HCT116 (cell line): Measurements from ENCODE around the gene WAC. TPM values are rescaled to one million over a fixed set of nuclear protein-coding genes. Genes with fewer than 3 reads are reported as not detected.

Source experiments
- ATAC-seq: fragments of 200-7000 bp; cut with Tn5 transposase; 2 replicates; pipeline ENCODE4 v1.9.1; 2020; ENCODE audit warnings: mild to moderate bottlenecking, moderate library complexity
- Bru-seq: library from RNA; stranded (reverse); fragments of 400-500 nt; gene quantifications from one replicate; lab custom pipeline; 2021; lab: Mats Ljungman, UMichigan
- BruChase-seq, 2 experiments: library from RNA; stranded (reverse); fragments of 400-500 nt; gene quantifications; one replicate each; lab custom pipeline; 2021; lab: Mats Ljungman, UMichigan
- BruUV-seq: library from RNA; stranded (reverse); fragments of 400-500 nt; replicated peaks from 2 replicates; lab custom pipeline; 2021; lab: Mats Ljungman, UMichigan
- CTCF ChIA-PET: fragments of 300-600 bp; sonication (Branson Sonifier 250); formaldehyde crosslinking; loops from one replicate; lab custom pipeline; 2021; ENCODE audit warnings: antibody characterized with exemption; lab: Charles Lee
- POLR2A ChIA-PET: fragments of 300-600, 350-600 bp; sonication (Branson Sonifier 250); formaldehyde crosslinking; loops from one replicate; lab custom pipeline; 2021; ENCODE audit warnings: antibody characterized with exemption; lab: Charles Lee
- RAD21 ChIA-PET, 2 experiments: fragments of 300-600 bp; sonication (Branson Sonifier 250); formaldehyde crosslinking; loops; one replicate each; lab custom pipeline; 2023; ENCODE audit warnings: low total read pairs in 2 of 2; ENCODE audit not compliant: uncharacterized antibody in 2 of 2, unreplicated experiment in 2 of 2, low non-redundant PET in 1 of 2; lab: Charles Lee
- DNase-seq: peaks from one replicate; pipeline ENCODE4 v3.0.0-alpha.2; 2010; ENCODE audit warnings: low read depth, low spot score
- H2AFZ ChIP-seq: fragments of 200-600 bp; shearing (Covaris generic), sonication (generic); 2 replicates; pipeline ENCODE4 v1.6.1; 2017; ENCODE audit warnings: low read depth, mixed run types, mixed read lengths, antibody characterized with exemption, low read length; ENCODE audit not compliant: poor library complexity, severe bottlenecking
- H3K27ac ChIP-seq: 2 replicates; pipeline ENCODE4 v1.5.1; 2012; ENCODE audit warnings: low read depth, low read length
- H3K27me3 ChIP-seq: fragments of 200-600 bp; sonication (generic); 2 replicates; pipeline ENCODE4 v1.6.1; 2016; ENCODE audit warnings: mixed run types, low read length, mixed read lengths; ENCODE audit not compliant: insufficient read depth
- H3K36me3 ChIP-seq, 2 experiments: fragments of 200-500 bp in 1 of 2; fragments of 200-600 bp in 1 of 2; sonication (Bioruptor generic) in 1 of 2; sonication (generic) in 1 of 2; 2 replicates each; pipeline versions ENCODE4 v1.5.1 to v1.6.1; 2014 to 2016; ENCODE audit warnings: low read length in 2 of 2, inconsistent platforms in 1 of 2, mixed read lengths in 1 of 2, mixed run types in 1 of 2; ENCODE audit not compliant: insufficient read depth in 2 of 2, control insufficient read depth in 1 of 2
- H3K4me1 ChIP-seq, 2 experiments: fragments of 200-600 bp in 1 of 2; sonication (generic) in 1 of 2; 2 replicates each; pipeline versions ENCODE4 v1.5.1 to v1.6.1; 2012 to 2017; ENCODE audit warnings: low read length in 2 of 2, inconsistent platforms in 1 of 2, mild to moderate bottlenecking in 1 of 2, mixed read lengths in 1 of 2, mixed run types in 1 of 2, moderate library complexity in 1 of 2; ENCODE audit not compliant: insufficient read depth in 2 of 2, control insufficient read depth in 1 of 2
- H3K4me2 ChIP-seq: fragments of 200-600 bp; sonication (generic); 2 replicates; pipeline ENCODE4 v1.6.1; 2017; ENCODE audit warnings: mixed run types, low read length, mixed read lengths
- H3K4me3 ChIP-seq, 2 experiments: fragments of 200-600 bp in 1 of 2; sonication (generic) in 1 of 2; replicated peaks in 1 of 2; 2 replicates each; pipeline ENCODE4 v1.5.1; 2011 to 2016; ENCODE audit warnings: low read length in 2 of 2, control low read depth in 1 of 2, low read depth in 1 of 2, mild to moderate bottlenecking in 1 of 2, mixed read lengths in 1 of 2, mixed run types in 1 of 2
- H3K79me2 ChIP-seq: fragments of 200-600 bp; sonication (generic); 2 replicates; pipeline ENCODE4 v1.6.1; 2017; ENCODE audit warnings: mild to moderate bottlenecking, mixed run types, low read length, moderate library complexity, mixed read lengths; ENCODE audit not compliant: insufficient read depth
- H3K9ac ChIP-seq: fragments of 200-600 bp; sonication (generic); 2 replicates; pipeline ENCODE4 v1.6.1; 2016; ENCODE audit warnings: low read length, mixed read lengths
- H3K9me2 ChIP-seq: fragments of 200-600 bp; sonication (generic), shearing (Covaris generic); 2 replicates; pipeline ENCODE4 v1.6.1; 2017; ENCODE audit warnings: mixed run types, mild to moderate bottlenecking, moderate library complexity; ENCODE audit not compliant: insufficient read depth
- H3K9me3 ChIP-seq, 2 experiments: fragments of 200-500 bp in 1 of 2; fragments of 200-600 bp in 1 of 2; sonication (Bioruptor generic) in 1 of 2; sonication (generic) in 1 of 2; 2 replicates each; pipeline ENCODE4 v1.6.1; 2014 to 2017; ENCODE audit warnings: low read length in 2 of 2, mixed read lengths in 2 of 2, inconsistent platforms in 1 of 2, low read depth in 1 of 2, mild to moderate bottlenecking in 1 of 2, mixed run types in 1 of 2, moderate library complexity in 1 of 2; ENCODE audit not compliant: control insufficient read depth in 1 of 2, insufficient read depth in 1 of 2
- H4K20me1 ChIP-seq: fragments of 200-600 bp; sonication (generic), shearing (Covaris generic); 2 replicates; pipeline ENCODE4 v1.6.1; 2017; ENCODE audit warnings: mixed run types, mild to moderate bottlenecking, moderate library complexity; ENCODE audit not compliant: insufficient read depth
- CBX3 ChIP-seq: IDR thresholded peaks from 2 replicates; pipeline ENCODE4 v1.6.1; 2012; ENCODE audit warnings: low read depth
- ELF1 ChIP-seq: IDR thresholded peaks from 2 replicates; pipeline ENCODE4 v1.6.1; 2012; ENCODE audit warnings: low read depth, borderline replicate concordance
- MAX ChIP-seq: IDR thresholded peaks from 2 replicates; pipeline ENCODE4 v1.6.1; 2012
- POLR2AphosphoS5 ChIP-seq: IDR thresholded peaks from 2 replicates; pipeline ENCODE4 v1.6.1; 2011; ENCODE audit warnings: mild to moderate bottlenecking, low read depth, low read length, moderate library complexity
- RAD21 ChIP-seq: IDR thresholded peaks from 2 replicates; pipeline ENCODE4 v1.6.1; 2012; ENCODE audit warnings: low read depth, mild to moderate bottlenecking
- SIN3A ChIP-seq: IDR thresholded peaks from 2 replicates; pipeline ENCODE4 v1.6.1; 2012; ENCODE audit warnings: low read depth
- SRF ChIP-seq: IDR thresholded peaks from 2 replicates; pipeline ENCODE4 v1.6.1; 2012; ENCODE audit warnings: low read depth
- YY1 ChIP-seq: IDR thresholded peaks from 2 replicates; pipeline ENCODE4 v1.6.1; 2011; ENCODE audit warnings: low read length, low read depth, moderate library complexity, mild to moderate bottlenecking; ENCODE audit not compliant: insufficient replicate concordance; ENCODE audit errors: extremely low read depth
- ZBTB33 ChIP-seq: IDR thresholded peaks from 2 replicates; pipeline ENCODE4 v1.6.1; 2011; ENCODE audit warnings: mild to moderate bottlenecking, low read length, moderate library complexity; ENCODE audit not compliant: insufficient replicate concordance; ENCODE audit errors: extremely low read depth
- ZFX ChIP-seq: fragments of 450-650 bp; IDR thresholded peaks from 2 replicates; pipeline ENCODE4 v1.6.1; 2017
- intact Hi-C: fragments of 100-400 bp; cut with micrococcal nuclease; formaldehyde crosslinking; loops from 2 replicates; pipeline ENCODE4 v1.10.0; 2022
- long read RNA-seq: library from polyadenylated mRNA; unstranded; transcript quantifications from one replicate; pipeline ENCODE4 v2.0.0, GENCODE V29; 2021; ENCODE audit not compliant: unreplicated experiment
- polyA plus RNA-seq: library from polyadenylated mRNA; unstranded; fragments of >200 nt; gene quantifications from 2 replicates; pipeline ENCODE4 v1.2.1, GENCODE V29; 2012; ENCODE audit warnings: missing spikeins
- total RNA-seq: library from RNA; stranded (reverse); gene quantifications from one replicate; pipeline ENCODE4 v1.2.1, GENCODE V29; 2021; ENCODE audit not compliant: unreplicated experiment

WAC gene
- total RNA-seq (117 TPM), Bru-seq, nascent RNA (percentile 98 among the genes with signal in this experiment), BruChase-seq, experiment 1, labeled RNA remaining after a 6-hour chase (percentile 94 among the genes with signal in this experiment), BruChase-seq, experiment 2, labeled RNA remaining after a 2-hour chase (percentile 96 among the genes with signal in this experiment)
- 69.0 and 83.4 TPM in 2 replicates for polyA plus RNA-seq
- long read RNA-seq, full-length matches to known transcripts: 38 of 130 reads
- long read RNA-seq, partial matches to known transcripts: 48 of 130 reads
- long read RNA-seq, other reads (novel, unspliced or antisense): 44 of 130 reads

GRCh38 chr10:28532337-28533185 is at the start of gene WAC:
TSS of gene WAC (plus strand) at chr10:28533118. CDS start at chr10:28533580, 462 bp downstream.
- BruUV-seq: no TSS peak
- peak; percentile 83 for DNase-seq
- peak; percentile 91 for ATAC-seq
- peaks cover 23 to 32% of the 10 kb centered on the region in 2 experiments for H3K36me3 ChIP-seq
- peak within 1 kb of the TSS; percentile 89 for H3K4me2 ChIP-seq
- TF ChIP-seq ZBTB33 (peak; percentile 64), POLR2AphosphoS5 (peak; percentile 52), YY1 (peak; percentile 85), CBX3 (no peak), ELF1 (peak; percentile 69), SRF (peak; percentile 69; the same call in 1 of the 2 replicates), ZFX (peak; percentile 89), SIN3A (peak; percentile 67), RAD21 (no peak), MAX (peak; percentile 52)
- peaks cover 70% of the 10 kb centered on the region for H3K79me2 ChIP-seq
- RAD21 ChIA-PET: no interaction called here
- H3K4me1 ChIP-seq: peaks cover 4 to 22% of the 10 kb centered on the region in 2 experiments; a peak in 3 of 4 replicates
- H3K27ac ChIP-seq: peak within 1 kb of the TSS; percentile 77
- H2AFZ ChIP-seq: peak within 1 kb of the TSS; percentile 99
- peak within 1 kb of the TSS; percentile 63 to 97 for H3K4me3 ChIP-seq
- CTCF ChIA-PET: interaction anchor here (1.1 kb wide), 1 partner anchor 88 kb away, joined by 3 read pairs; no protein-coding TSS in a partner anchor
- no peaks in the 10 kb centered on the region for H3K27me3 ChIP-seq
- no peaks in the 10 kb centered on the region for H3K9me2 ChIP-seq
- H4K20me1 ChIP-seq: peaks cover 29% of the 10 kb centered on the region; the same call in 1 of the 2 replicates
- intact Hi-C loops: loop anchor here (2.0 kb wide), 1 partner anchor 100 kb away; no protein-coding TSS in a partner anchor
- peak within 1 kb of the TSS; percentile 97 for H3K9ac ChIP-seq
- POLR2A ChIA-PET: interaction anchor here (0.8 kb wide), 1 partner anchor 9 kb away, joined by 3 read pairs; no protein-coding TSS in a partner anchor
- H3K9me3 ChIP-seq: no peaks in the 10 kb centered on the region
